Stimulated activated CD8-positive, alpha-beta memory T cell treated with anti-CD3 and anti-CD28 coated beads, Interleukin-7, amount 100 ng/mL, for 48 hours (primary cell): ENCODE measurements around the gene SLC41A3.
A peak's percentile ranks its signal among the peaks of the same experiment; 100 is the strongest.
"Not testable (repeated sequence)": the region's sequence is repeated elsewhere in the genome, so short reads cannot be mapped to it uniquely, and the experiment has no call there.

Experiments used
- DNase-seq, 2 donors: peaks; one replicate each; pipeline ENCODE4 v3.0.0-alpha.2; 2020; ENCODE audit warnings: low read depth in 1 of 2; ENCODE audit errors: extremely low read depth in 1 of 2

The SLC41A3 gene

DNA sequence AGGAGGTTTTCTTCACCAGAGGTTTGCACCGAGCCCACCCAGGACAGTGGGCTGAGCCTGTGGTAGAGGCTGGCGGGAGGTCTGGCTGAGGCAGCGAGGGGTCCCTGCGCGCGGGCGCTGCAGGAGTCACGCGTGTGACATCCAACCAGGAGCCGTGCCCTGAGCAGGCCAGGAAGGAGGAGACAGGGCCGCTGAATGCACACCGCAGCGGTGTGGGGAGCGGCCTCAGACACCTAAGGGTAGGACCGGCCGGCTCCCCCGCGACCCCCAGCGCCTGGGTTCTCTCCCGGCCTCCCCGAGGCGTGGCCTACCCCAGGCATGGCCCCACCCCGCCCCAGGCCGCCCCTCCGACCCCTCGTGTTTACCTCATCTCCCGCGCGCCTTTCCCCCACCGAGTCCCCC, 412 bp downstream of the SLC41A3 start:
- peak; percentile 9 to 24 for DNase-seq

DNA sequence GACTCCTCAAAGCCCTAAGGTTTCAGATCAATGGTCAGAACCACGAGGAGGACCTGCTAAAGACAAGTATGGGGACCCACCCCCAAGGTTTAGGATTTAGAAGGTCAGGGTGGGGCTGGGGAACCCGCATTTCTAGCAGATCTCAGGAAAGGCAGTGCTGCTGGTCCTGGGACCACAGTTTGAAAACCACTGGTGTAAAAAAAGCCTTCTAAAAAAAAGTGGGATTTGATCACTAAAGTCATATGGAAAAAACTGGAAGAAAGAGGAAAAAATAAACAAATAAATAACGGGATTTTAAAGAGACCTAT, 832 bp downstream of the SLC41A3 start:
- DNase-seq, result no peak

DNA sequence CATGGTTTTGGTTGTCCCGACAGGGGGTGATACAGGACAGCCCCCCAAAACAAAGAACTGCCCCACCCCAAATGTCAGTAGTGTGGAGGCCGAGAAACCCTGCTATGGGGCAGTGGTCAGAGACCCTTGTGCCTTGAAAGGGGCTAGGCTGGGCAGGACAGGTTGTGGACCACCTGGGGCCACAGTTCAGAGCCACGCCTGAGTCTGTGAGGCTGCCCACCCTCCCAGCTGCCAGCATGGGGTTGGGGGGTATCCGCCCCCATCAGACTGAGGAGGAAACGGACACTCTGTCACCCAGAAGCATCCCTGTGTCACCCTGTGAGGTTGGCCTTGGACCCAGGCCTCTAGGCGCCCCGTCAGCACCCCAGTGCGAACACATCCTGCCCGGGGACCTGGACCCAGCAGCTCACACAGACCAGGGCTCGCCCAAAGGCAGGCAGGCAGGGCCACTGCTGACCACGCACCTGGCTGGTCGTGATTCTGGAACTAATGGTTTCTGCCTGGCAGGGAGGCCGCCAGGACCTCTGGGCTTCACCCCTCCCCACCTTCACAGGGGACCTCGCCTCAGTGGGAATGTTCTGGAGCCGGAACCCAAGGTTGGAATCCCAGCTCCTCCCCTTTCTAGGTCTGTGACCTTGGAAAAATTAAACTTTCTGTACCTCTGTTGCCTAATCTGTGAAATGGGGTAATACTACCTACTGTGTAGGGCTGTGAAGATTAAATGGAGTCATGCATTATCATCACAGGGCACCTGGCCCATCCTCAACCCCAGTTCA, 1.4 kb downstream of the SLC41A3 start:
- DNase-seq, result no peak

DNA sequence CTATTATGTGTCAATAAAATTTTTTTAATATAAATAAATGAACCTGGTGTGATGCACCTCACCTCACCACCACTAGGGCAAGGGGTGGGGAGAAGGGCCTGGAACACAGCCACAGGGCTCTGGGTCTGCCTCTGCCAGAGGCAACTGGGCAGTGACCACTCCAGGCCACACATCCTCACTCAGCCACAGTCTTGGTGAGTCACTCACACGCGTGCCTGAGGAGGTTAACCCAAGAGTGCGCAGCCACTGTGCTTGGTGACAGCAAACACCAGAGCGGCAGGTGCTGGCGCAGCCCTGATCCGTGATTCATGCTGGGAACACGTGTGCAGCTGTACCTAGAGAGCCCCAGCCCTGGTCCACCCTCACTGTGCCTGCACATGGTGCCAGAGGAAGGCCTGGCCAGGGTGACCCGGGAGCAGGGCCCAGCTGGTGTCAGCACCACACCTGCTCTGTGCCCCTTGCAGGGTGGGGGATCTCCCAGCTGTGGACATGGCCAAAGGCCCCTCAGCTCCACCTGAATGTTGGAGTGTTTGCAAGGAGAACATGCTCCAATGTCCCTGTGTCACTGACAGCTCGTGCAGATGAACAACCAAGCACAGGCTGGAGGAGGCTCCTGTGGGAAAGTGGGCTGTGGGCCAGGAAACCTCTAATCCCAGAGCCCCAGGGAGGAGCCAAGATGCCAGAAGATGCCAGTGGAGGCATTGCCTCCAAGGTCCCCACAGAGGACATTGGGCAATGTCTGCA, 2.1 kb downstream of the SLC41A3 start:
- no peak for DNase-seq

DNA sequence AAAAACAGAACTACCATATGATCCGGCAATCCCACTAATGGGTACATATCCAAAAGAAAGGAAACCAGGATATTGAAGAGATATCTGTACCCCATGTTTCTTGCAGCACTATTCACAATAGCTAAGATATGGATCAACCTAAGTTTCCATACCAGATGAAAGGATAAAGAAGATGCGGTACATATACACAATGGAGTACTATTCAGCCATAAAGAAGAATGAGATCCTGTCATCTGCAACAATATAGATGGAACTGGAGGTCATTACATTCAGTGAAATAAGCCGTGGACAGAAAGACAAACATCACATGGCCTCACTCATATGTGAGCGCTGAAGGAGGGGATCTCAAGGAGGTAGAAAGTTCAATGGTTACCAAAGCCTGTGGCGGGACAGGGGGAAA, 3.0 kb downstream of the SLC41A3 start:
- no peak for DNase-seq

DNA sequence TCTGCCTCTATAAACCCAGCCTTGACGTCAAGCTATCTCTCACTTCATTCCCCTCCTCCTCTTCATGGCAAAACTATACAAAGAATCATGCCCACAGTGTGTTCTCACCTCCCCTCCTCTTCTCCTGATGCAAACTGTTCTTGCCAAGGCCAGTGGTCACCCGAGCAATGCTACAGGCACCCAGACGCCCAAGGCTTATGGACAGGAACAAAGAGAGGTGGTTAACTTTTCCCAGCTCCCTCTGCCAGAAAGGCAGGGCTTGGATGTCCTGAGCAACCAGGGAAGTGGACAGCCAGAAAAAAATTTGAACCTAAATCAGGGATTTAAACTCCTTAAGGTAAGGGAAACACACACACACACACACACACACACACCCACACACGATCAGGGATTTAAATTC, 5.1 kb downstream of the SLC41A3 start:
- no peak for DNase-seq

DNA sequence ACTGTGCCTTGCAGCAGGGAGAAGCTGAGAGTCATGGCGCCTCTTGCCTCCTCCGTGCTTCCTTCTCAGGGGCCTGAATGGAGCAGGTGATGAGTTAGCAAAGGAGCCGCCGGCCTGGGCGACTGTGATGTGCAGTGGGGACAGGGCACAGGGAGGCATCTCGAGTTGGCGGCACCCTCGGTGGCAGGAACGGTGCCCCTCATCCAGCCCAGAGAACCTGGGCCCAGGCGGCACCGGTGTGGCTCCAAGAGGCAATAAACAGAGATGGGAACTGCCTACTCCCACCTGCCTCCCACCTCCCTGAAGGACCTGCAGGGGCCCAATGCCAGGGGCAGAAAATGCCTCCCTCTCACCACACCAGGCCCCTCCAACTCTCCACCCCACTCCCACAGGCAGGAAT, 6.2 kb downstream of the SLC41A3 start:
- no peak for DNase-seq

DNA sequence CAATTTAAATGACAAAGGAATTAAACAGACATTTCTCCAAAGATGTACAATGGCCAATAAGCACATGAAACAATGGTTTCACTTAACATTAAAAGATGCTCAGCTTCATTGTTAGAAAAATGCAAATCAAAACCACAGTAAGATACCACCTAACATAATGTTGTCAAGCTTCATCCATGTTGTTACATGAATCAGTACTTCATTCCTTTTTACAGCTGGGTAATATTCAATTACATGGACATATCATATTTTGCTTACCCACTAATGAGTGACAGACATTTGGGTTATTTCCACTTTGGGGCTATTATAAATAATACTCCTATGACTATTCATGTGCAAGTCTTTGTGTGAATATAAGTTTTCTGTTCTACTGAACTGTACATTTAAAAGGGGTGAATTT, 7.8 kb downstream of the SLC41A3 start:
- DNase-seq, result no peak

DNA sequence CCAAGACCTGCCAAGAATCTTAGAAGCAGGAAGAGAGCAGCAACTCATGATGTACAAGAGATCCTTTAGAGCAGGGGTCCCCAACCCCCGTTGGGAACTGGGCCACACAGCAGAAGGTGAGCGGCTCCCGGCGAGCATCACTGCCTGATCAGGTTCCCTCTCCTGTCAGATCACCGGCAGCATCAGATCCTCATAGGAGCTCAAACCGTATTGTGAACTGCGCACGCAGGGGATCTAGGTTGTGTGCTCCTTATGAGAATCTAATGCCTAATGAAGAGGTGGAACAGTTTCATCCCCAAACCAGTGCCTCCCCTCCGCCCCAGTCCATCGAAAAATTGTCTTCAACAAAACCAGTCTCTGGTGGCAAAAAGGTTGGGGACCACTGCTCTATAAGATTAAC, 13.8 kb downstream of the SLC41A3 start:
- DNase-seq, result no peak

DNA sequence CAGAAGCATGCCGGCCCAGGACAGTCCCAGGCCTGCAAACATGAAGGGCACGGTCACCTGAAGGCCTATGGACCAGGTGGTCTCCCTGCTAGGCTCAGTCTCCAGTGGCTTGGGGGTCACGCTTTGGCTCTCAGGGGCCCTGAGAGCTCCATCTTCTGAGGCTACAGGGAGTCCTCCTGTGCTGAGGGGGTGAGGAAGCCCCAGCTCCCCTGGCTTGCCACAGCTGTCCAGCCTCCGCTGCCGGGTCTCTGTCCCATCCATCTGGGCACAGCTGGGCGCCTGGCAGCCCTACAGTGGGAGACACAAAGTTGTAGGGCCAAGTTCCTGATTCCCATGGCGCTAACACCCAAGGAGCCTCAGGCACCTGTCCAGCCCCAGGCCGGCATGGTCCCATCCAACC, 16.0 kb downstream of the SLC41A3 start:
- no peak for DNase-seq

DNA sequence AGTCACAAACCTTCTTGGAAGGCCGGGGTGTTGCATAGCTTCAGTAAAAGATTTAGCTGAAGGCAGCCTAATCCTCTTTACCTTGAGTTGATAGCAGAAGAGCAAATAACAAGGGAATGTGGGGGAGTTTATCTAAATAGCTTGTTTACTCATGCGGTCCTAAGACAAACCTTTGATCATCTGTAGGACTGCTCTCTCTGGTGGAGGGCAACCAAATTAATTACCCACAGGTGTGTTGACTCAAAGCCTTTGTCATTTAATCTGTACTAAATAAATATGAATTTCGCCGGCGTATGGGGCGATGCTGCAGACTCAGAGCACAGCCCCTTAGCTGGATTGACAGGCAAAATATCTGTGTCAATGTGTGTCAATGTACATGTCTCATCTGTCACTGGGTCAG, 17.2 kb downstream of the SLC41A3 start:
- not testable (repeated sequence) for DNase-seq

DNA sequence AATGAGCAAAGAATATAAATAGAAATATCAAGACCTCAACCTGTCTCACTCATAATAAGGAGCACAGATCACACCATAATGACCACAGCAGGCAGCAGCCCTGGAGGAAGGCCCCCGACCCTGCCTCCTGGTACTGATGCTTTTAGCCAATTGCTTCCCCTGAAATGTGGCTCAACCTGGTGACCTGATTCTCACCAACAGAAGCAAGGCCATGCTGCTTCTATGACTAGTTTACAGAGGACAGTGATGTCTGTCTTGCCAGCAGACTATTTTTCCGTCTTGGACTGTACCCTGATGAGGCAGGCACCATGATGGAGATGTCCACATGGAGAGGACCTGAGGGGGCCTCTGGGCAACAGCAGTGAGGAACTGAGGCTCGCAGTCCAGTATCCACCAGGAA, 18.0 kb downstream of the SLC41A3 start:
- no peak for DNase-seq

DNA sequence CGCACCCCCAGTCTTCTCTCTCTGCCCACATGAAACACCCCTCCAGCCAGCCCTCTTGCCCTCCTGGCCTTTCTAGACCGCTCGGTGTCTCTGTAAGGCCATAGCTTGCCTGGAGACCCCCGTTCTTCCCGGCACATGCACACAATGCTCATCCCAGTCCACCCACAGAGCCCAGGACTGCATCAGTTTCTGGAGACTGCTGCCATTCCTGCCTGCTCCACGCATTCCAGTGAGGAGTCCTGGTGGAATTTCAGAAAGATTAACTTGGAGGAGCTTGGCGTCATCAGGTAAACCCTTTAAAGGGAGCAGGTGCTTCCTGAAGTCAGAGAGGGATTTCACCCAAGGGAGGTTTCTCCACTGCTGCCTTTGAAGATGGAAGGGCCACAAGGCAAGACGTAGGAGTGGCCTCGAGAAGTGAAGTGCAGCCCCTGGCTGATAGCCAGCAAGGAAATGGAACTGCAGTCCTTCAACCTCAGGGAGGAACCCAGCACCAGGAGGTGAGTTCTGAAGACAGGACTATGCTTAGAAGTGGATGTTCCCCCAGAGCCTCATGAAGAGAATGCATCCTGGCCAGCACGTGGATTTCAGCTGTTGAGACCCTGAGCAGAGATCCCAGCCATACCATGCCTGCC, 19.2 kb downstream of the SLC41A3 start:
- DNase-seq, result no peak

DNA sequence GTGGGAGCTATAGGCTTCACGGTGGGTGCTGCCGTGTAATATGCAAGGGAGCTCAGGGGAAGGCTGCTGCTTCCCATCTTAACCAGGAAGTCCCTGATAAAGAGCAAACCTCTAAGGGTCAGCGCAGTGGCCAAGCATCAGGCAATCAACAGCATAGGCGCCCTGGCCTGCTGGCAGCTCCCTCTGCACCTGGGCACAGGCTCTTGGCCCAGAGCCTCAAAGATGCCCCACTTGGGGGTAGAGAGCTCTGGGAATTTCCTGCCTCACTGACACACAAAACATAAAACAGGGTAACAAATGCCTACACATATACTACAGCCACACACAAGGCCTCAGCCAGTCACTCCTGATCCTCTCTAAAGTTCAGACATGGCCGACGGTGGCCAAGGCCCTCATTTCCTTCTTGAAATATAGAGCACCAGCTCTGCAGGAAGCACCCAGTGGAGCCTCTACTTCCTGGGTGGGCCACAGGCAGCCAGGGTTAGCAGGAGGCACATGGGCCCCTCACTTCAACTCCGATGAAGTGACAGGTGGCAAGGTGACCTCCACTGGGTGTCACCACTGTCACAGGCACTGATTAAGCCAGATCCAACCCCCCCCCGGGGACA, 20.5 kb downstream of the SLC41A3 start:
- no peak for DNase-seq

DNA sequence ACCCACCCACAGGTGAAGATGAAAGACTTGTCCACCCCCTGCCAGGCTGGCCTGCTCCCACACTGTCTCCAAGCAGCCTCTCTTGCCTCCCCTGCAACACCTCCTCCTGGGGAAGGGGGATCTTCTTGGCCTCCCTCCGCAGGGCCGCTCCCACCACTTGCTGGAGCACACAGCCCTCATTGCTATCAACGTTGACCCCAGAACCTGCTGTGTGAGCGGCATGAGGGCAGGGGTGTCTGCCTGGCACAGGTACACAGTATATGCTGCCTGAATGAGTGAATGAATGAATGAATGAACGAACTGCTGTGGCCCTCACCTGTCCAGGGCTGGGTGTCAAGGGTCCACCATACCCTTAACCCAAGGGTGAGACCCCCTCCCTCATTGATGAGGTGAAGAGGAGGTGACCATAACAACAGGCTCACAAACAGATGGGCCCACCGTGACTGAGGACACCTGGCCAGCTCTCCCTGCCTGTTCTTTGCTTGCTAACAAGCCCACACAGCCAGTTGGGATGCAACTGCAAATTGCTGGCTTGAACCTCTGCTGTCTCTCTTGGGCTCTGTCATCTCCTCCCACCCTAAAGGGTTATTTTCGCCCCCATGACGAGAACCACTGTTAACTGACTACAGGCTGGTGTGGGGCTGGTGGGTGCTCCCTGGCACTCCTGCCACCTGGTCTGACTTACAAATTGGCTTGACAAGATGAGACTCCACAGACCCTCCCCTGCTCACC, 22.5 kb downstream of the SLC41A3 start:
- no peak for DNase-seq

DNA sequence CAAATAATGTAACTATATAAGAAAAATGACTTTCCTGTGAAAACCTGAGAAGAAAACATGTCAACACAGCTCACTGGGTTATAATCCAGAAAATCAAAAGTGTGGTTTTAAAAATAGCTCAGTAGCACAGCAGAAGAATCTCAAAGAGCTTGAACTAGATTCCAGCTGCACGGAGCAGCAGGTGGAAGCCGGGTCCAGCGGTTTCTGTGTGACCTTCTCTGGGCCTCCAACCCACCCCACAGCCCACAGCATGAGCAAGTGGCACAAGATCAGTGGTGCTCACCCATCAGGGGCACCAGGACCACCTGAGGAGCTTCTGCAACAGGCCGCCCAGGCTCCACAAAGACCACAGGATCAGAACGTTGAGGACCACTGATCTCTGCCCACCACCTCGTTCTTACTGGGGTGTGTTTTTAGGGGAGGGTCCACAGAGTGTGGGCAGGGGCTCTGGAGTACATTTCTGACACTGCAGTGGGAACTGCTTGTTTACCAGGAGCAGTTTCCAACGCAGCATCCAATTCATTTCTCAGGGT, 23.2 kb downstream of the SLC41A3 start:
- no peak for DNase-seq

DNA sequence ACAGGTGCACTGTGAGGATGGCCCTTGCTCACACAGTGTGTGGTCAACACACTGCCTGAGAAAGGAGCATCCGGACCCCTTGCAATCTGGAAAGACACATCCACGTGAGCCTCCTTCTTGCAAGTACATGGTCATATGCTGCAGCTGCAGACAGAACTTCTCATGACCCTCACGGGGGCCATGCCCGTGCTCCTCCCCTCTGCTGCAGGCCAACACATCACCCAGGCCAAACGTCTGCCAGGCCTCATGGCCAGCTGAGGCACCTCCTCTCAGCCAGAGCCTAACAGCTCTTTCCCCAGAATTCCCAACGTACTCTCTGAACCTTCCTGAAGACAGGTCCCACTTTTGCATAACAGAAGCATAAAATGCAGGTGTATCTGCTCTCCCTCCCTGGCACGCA, 25.3 kb downstream of the SLC41A3 start:
- DNase-seq, result no peak

DNA sequence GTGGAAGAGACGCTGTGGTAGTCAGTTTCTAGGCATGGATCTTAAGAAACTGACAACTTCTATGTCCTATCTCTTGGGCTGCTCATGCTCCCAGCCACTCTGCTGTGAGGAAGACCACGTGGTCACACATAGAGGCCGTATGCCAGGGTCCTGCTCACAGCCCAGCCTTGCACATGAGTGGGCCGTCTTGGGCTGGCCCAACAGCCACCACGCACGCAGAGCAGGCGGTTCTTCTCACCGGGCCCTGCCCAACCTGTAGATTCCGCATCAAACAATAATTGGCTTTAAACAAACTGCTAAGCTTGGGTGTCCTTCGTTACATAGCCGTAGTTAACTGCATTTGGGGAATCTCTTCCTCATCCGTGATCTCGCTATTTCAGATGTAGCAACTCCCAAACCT, 26.0 kb downstream of the SLC41A3 start:
- DNase-seq, result no peak

DNA sequence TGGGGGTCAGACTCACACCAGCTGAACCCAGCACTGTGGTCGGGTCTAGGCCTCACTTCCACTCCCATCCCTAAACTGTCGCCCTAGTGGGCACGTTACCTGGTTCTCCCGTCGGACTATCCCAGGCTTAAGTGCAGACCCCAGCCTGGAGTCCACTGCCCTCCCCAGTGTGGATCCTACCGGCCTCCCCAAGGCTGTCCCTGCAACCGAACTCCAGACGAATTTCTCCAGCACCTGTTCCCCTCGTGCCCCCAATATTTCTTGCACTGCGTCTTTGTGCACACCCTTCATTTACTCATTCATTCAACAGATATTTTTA, 26.5 kb downstream of the SLC41A3 start:
- DNase-seq, result no peak

DNA sequence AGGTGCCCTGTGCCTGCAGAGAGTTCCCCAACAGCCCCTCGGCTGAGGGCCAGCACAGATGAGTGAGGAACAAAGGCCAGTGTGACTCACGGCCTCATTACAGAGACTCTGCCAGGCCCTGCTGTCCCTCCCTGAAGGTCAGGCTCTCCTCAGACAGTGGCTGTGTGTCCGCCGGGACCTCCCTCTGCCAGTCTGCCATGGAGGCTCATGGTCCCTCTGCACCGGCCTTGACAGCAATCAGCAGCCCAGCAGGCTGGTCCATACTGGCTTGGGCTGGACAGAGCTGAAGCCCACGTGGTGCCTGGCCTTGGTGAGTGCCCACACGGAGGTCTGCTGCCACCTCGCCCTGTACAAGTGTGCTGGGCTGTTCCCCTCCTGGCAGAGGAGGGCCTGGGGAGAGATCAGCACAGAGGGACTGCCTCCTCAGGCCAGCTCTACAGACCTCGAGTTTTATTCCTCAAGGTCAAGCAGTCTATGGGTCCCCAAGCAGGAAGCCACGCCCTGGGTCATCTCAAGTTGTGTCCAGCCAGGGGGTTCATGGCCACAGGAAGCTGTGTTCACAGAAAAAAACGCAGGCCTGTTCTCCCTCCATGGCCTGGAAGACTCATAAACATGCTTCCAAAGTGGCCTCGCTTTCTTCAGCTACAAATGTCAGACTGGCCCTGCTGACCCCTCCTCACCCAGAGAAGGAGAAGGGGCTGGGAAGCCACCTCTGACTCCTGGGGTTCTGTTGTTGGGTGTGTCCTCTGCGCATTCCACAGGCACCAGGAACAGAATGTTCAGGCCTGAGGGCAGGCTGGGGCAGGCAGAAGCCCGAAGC, 27.0 kb downstream of the SLC41A3 start:
- DNase-seq, result no peak
